GM21390 (cell line): ENCODE measurements around the gene LGALS7.

Experiments
- ATAC-seq: cut with Tn5 transposase; IDR thresholded peaks from one replicate; pipeline ENCODE4 v1.9.1; 2021; ENCODE audit not compliant: unreplicated experiment

LGALS7 gene

GRCh38 chr19:38727868-38728660, 45.3 kb downstream of the LGALS7 start:
- no peak for ATAC-seq

GRCh38 chr19:38727306-38727867, 45.9 kb downstream of the LGALS7 start:
- no peak for ATAC-seq

- ATAC-seq, result no peak
These were observed 46.5 kb downstream of the LGALS7 start for GRCh38 chr19:38726761-38727301.

- no peak for ATAC-seq
These were observed 47.0 kb downstream of the LGALS7 start for GRCh38 chr19:38726284-38726673.

DNA sequence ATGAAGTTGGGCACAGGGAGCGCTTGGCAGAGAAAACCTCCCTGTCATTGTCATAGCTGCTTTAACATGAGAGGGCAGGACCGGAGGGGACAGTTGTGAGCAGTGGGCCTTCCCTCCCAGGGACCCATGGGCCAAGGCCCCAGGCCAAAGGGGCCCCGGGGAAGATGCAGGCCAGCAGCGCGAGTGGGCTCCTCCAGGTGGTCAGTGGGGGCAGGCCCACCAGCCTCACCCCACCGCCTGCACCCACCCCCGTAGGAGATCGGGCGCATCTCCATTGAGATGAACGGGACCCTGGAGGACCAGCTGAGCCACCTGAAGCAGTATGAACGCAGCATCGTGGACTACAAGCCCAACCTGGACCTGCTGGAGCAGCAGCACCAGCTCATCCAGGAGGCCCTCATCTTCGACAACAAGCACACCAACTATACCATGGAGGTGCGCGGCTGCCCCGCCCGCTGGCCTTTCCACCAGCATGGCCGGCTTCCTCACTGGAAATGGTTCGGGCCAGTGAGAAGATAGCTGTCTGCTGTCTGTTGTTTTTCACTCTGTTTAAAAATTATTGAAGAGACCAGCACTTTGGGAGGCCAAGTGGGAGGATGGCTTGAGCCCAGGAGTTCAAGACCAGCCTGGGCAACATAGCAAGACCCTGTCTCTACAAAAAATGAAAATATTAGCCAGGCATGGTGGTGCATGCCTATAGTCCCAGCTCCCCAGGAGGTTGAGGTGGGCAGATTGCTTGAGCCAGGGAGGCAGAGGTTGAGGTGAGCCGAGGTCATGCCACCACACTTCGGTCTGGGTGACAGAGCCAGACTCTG, 47.6 kb downstream of the LGALS7 start:
- no peak for ATAC-seq

- no peak for ATAC-seq
These were observed 49.1 kb downstream of the LGALS7 start for GRCh38 chr19:38723990-38724854.

DNA sequence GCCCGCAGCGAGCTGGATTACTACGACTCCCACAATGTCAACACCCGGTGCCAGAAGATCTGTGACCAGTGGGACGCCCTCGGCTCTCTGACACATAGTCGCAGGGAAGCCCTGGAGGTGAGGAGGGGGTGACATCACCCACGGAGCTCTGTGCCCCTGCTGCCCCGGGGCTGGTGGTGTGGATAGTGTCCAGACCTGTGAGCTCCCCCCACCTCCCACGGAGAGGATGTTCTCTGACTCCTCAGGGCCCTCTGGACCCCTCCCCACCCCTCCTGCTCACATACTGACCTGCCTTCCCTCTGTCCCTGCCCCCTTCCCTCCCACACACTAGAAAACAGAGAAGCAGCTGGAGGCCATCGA, 49.7 kb downstream of the LGALS7 start:
- ATAC-seq, result no peak

GRCh38 chr19:38722947-38723605, 50.2 kb downstream of the LGALS7 start:
- no peak for ATAC-seq

DNA sequence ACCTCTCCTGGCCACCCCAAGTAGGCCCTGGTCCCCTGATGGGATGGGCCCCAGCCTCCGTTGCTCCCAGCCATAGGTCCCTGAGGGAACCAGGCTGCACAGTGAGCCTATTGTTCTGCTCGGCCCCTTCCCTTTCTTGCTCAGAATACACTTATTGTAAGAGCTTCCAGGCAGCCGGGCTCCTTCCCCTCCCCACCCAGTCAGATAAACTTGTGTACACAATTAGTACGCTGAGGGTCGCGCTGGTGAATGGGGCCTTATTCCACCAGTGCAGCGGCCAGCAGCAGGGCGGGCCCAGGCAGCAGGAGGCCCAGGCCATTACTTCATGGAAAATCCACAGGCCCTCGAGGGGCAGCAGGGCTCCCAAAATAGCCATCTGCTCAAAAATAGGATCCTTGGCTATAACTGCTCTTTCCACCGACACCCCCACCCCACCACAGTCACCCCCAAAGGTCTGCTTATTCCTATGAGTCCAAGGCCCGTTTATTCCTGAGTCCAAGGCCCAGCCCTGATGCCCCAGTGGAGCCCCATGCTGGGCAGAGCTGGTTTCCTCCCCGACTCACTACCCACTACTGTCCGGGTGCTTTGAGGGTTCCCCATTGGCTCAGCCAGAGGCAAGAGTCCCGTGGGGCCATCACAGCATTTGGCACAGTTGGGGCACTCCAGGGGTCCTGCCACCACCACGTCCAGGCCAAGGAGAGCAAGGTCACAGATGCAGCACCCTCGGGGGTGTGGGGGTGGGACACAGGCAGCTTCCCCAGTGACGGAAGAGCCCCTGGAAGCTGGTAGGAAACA, 51.1 kb downstream of the LGALS7 start:
- ATAC-seq, result no peak

DNA sequence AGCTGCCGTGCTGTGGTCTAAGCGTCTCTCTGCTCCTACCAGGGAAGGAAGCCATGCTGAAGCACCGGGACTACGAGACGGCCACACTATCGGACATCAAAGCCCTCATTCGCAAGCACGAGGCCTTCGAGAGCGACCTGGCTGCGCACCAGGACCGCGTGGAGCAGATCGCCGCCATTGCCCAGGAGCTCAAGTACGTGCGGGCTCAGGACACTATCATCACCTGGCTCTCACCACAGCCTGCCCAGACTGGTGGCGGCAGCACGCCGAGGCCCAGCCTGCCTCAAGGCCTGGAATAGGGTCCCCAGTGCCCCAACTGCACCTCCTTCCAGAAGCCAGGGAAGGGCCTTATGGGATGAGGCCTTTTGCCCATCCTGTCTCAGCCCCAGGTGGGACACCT, 51.8 kb downstream of the LGALS7 start:
- ATAC-seq, result no peak
